Cortex of kidney (tissue), 1 donor: ENCODE data around the gene RARB.

Experiments used
- DNase-seq: peaks from one replicate; lab custom pipeline; 2025; lab: John Stamatoyannopoulos, UW

RARB gene

GRCh38 chr3:25427942-25428788, at the start of gene RARB:
Gene RARB, plus strand, starts transcription at chr3:25428263. Its CDS starts 469 bp downstream, at chr3:25428732.
- DNase-seq: no peak

DNA sequence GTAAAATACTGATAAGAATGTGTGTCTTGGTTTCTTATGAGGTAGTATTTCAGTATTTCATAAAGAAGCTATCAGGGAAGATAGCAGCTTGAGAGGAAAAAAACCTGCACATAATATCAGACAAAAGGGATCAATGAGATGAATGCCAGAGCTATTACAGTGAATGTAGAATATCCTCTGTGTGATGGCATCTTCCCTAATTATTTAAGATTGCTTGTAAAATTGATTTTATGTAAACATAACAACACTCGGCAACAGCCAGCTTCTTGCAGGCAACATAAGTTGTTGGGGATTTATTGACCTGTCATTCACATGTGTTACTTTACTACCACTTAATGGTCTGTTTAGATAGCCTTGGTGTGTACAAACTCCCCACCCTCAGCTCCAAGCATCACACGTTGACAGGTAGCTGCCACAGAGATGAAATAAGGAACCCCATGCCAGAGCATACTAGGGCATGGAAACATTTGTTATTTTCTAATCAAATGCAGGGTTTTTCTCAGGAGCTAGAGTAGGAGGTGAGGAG, 49.2 kb upstream of the RARB start:
- no peak for DNase-seq

- no peak for DNase-seq
Measured at GRCh38 chr3:25380222-25380739, 47.8 kb upstream of the RARB start.

GRCh38 chr3:25381083-25381482, 47.0 kb upstream of the RARB start:
- DNase-seq: no peak

DNA sequence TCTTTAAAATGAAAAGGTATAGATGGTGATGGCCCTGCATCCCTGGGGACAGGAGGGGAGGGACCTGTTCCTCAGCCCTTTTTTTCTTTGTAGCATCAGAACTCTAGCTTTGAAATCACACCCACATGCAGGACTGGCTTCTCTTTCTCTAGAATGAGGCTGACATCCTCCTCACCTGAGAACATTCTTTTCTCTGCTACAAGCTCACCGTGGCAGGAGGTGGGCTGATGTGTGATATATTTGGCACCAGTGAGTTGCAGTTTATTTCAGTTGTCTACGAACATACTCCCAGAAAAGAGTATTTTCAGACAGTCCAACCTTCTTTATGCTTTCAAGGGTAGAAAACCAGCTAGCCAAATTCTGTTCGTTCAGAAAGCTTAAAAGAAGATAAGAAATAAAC, 43.6 kb upstream of the RARB start:
- no peak for DNase-seq

- DNase-seq: no peak
Measured at GRCh38 chr3:25385807-25386460, 42.1 kb upstream of the RARB start.

DNA sequence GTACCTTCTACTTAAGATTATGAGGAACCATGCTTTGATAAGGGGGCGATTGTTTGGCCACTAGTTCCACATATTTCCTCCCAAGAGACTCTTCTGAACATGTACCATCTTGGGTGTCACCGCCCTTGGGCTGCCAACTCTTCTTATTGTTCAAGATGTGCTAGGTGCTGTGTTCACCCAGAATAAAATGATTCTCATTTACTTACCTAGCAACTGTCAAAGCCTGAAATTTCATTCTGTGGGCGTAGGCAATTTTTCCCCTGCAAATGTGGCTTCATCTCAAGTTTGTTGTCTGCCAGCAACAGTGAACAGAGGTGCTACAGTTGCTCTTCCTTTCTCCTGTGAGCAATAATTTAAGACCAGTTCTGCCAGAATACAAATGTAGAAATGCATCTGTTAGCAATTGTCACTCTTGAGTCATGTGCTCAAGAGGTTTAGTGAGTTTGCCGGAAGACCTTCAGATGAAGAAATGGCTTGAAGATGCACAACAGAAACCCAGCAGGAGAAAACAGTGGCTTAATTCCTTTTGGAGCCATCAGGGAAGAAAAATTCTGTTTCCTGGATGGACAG, 41.3 kb upstream of the RARB start:
- no peak for DNase-seq

- DNase-seq: no peak
Measured at GRCh38 chr3:25390605-25391004, 37.5 kb upstream of the RARB start.

DNA sequence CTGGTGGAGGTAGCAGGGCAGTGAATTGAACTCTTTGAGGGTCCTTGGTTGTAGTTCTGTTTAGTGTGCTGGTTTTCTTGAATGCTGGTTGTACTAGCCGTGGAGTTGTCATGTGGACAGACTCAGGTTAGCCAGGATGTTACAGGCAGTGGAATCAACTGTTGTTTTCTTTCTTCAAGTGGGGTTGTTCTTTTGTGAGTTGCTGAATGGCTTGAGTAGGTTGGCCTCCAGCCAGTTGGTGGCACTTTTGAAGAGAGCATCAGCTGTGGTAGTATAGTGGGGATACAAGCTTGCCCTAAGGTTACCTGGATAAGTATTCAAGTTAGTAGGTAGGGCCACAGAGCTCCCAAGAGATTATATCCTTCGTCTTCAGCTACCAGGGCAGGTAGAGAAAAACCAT, 31.8 kb upstream of the RARB start:
- no peak for DNase-seq

DNA sequence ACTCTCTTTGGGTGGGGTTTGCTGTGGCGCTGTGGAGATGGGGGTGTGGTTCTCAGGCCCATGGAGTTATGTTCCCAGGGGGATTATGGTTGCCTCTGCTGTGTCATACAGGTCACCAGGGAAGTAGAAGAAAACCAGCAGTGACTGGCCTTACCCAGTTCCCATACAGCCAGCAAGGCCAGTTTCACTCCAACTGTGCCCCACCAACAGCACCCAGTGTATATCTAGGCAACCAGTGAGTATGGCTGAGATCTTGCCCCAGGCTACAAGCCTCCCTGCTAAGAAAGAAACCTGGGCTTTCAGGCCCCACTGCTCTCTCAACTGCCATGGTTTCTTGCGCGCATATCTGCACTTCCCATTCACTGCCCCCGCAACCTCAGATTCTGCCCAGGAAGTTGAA, 31.4 kb upstream of the RARB start:
- no peak for DNase-seq

DNA sequence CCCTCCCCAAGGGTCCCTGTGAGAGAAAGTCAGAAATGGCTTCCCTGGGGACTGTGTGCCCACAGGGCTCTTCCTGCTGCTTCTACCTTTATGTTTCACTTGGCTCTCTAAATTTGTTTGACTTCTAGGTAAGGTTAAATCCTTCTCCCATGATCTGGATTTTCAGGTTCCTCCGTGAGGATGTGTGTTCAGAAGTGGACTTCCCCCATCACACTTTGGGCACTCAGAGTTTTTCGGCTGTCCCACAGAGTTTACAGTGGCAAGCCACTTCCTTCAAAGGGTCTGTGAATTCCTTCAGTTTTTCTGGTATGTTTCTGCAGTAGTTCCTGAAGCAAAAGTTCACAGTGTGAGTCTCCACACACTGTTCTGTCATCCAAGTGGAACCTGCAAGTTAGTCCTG, 30.9 kb upstream of the RARB start:
- DNase-seq: no peak

DNA sequence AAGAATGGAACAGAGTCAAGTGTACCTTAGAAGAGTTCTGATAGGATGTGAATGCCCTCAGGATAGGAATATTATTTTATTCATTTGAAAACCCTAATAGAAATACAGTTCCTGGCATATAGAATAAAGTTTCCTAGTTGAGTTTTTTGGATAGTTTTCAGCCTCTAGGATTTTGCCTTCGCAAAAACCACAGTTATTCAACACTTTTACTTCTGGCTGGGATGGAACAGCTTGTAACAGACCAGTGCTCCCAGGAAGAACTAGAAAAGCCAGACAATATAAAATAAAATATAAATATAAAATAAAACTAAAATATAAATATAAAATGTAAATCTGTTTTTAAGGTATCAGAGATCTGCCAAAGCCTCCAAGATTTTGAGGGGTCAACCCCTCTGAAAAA, 27.5 kb upstream of the RARB start:
- no peak for DNase-seq

GRCh38 chr3:25403968-25404367, 24.1 kb upstream of the RARB start:
- DNase-seq: no peak

DNA sequence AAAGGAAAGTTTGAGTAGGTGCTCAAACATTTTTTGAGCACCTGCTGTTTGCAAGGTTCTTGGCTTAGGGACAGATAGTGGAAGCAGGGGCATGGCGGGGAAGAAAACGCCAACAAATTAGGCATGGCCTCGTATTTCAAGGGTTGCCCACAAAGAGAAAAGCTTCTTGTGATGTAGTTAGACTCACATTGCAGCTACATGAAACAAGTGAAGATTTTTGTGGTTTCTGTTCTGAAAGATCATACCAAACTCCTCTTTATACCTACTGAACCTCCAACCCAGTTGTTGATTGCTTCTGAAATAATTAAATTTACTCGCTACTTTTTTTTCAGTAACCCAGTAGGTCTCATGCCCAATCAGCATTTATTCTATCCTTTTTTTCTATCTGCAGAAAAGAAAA, 23.5 kb upstream of the RARB start:
- DNase-seq: no peak

- no peak for DNase-seq
Measured at GRCh38 chr3:25405335-25405734, 22.7 kb upstream of the RARB start.

DNA sequence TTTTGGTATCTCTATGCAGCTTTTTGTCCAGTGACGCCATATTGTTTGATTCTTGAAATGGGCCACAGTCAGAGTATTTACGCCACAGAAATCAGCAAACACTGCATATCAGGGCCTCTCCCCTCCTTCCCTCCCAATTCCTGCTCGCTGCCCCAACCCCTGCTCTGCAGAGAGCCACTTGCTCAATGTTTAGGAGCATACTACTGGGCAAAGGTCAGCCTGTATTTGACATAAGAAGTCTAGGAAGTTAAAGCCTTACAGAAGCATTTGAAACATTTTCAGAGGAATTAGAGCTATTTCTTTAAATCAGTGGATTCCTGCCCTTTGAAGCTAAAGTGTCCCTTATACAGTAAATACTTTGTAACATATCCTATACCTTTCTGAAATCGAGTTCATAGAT, 17.4 kb upstream of the RARB start:
- no peak for DNase-seq

GRCh38 chr3:25412269-25412668, 15.8 kb upstream of the RARB start:
- no peak for DNase-seq

- DNase-seq: no peak
Measured at GRCh38 chr3:25416176-25416575, 11.9 kb upstream of the RARB start.

DNA sequence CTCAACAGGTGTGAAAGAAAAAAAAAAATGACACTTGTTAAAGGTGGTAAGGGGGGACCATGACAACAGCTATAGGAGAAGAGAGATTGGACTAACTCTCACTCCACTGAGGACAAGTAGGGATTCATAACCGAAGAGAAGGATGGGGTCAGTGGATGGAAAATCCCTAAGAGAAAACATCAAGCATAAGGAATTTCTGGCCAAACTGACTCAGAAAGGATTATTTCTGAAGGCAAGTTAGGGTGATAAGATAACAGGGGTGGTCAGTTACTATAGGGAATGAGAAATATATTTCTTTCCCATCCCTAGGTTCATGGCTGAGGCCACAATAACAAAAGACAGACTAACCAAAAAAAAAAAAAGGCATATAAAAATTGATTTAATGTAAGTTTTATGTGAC, 9.5 kb upstream of the RARB start:
- no peak for DNase-seq

GRCh38 chr3:25419251-25419650, 8.8 kb upstream of the RARB start:
- no peak for DNase-seq

DNA sequence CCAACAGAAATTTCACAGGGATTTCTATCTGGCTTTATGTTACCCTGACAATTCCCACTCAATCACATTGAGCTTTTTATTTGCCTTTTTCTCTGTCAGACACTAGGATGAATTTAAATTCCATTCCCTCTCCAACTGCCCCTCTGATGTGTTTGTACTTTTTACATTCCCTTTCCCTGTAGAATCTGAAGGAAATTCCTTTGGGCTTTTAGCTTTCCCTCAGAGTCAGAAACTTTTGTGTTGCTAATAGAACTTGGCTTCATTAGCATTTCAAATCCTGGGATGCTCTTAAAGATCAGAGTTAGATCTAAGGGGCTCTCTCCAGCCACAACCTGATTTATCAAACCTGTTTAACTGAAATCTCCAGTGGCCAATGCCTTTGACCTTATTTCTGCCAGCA, 7.9 kb upstream of the RARB start:
- no peak for DNase-seq

DNA sequence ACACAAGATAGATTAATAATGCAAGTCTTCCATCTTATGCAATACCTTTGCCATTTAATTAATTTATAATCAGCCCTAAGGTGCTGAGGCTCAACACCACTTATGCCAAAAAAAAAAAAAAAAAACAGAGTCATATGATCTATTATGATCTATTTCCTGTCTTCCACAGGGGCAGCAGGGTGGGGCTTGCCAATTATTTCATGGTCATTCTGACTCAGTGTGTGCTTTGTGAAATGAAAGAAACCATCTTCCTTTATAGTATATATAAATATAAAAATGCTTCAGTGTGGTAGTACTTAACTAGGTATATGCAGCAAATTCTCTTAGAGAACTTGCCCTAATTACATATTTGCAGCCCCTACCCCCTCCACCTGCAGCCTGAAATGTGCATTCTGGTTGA, 7.2 kb upstream of the RARB start:
- no peak for DNase-seq

DNA sequence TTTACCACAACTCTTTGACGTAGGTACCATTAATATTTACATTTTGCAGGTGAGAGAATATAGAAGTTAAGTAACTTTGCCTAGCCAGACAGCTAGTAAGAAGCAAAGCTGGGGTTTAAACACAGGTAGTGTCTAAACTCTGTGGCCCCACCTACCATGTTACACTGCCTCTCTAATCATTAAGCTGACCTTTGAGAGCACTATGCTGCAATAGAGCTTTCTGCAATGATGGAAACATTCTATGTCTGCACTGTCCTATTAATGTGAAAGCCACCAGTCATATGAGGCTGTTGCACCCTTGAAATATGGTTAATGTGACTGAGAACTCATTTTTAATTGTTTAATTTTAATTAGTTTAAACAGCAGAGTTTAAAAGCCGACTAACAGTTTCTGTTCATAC, 6.3 kb upstream of the RARB start:
- DNase-seq: no peak
